Measurements from ENCODE around the gene EHD4.

EHD4 gene

GRCh38 chr15:41955100-41955499 is 17.3 kb downstream of the EHD4 start:
- no peak overlapping the region for H3K4me3 ChIP-seq (ENCODE audit: low read length)
- no peak overlapping the region for H3K9ac ChIP-seq (ENCODE audit: low read length)
- H3K27ac ChIP-seq (ENCODE audit: low read depth, low read length) = no peak overlapping the region
- no peaks in the 10 kb centered on the region for H3K27me3 ChIP-seq (ENCODE audit: control insufficient read depth, insufficient read depth, low read length)
- H3K36me3 ChIP-seq (ENCODE audit: control insufficient read depth, insufficient read depth, low read length) = no peaks in the 10 kb centered on the region
- H3K4me1 ChIP-seq (ENCODE audit: control insufficient read depth, insufficient read depth, low read length) = no peaks in the 10 kb centered on the region

DNA sequence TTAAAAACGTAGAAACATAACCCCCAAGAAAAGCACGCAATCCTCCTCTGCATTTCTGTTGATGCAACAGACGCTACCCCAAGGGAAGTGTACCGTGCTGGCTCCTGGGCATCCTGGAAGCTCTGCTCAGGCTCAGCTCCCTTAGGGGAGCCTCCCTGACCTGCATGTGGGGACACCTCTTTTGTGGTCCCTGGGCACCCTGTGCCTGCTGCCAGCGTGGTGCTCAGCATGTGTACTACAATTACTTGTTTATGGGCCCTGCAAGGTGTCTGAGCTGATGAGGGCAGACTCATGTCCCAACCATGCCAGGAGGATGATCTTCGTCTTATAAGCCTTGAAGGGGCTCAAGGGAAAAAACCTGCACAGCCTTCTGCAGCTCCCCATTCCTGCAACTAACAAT is 18.3 kb downstream of the EHD4 start:
- Histone ChIP-seq H3K27ac (ENCODE audit: low read depth, low read length) (no peak overlapping the region), H3K9ac (ENCODE audit: low read length) (no peak overlapping the region), H3K4me1 (ENCODE audit: control insufficient read depth, insufficient read depth, low read length) (no peaks in the 10 kb centered on the region), H3K36me3 (ENCODE audit: control insufficient read depth, insufficient read depth, low read length) (no peaks in the 10 kb centered on the region), H3K4me3 (ENCODE audit: low read length) (no peak overlapping the region), H3K27me3 (ENCODE audit: control insufficient read depth, insufficient read depth, low read length) (no peaks in the 10 kb centered on the region)

DNA sequence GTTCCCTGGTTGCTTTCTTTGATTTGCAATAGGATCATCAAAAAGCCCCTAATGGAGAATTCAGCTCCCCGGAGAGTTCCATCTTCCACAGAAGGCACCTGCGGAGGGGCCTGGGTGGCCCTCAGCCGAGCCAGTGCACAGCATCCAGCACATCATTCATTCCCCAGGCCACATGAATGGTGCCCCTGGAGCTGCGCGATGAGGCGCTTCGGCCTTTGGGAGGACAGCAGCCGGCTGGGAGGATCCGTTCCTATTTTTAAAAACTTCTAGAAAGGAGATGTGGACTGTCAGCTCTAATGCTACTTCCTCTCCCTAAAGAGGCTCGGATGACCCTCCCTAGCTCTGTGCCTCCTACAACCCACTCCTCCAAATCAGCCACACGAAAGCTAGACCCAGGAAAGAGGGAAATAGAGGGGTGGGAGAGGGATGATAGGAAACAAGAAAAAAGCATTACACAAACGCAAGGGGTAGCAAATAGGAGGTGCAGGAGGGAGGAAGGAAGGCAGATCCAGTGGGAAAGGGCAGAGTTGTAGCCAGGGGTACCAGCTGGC is 20.3 kb downstream of the EHD4 start:
- H3K4me1 ChIP-seq (ENCODE audit: control insufficient read depth, insufficient read depth, low read length) = no peaks in the 10 kb centered on the region
- no peak overlapping the region for H3K9ac ChIP-seq (ENCODE audit: low read length)
- H3K27me3 ChIP-seq (ENCODE audit: control insufficient read depth, insufficient read depth, low read length) = no peaks in the 10 kb centered on the region
- H3K27ac ChIP-seq (ENCODE audit: low read depth, low read length) = no peak overlapping the region
- no peaks in the 10 kb centered on the region for H3K36me3 ChIP-seq (ENCODE audit: control insufficient read depth, insufficient read depth, low read length)
- H3K4me3 ChIP-seq (ENCODE audit: low read length) = no peak overlapping the region

DNA sequence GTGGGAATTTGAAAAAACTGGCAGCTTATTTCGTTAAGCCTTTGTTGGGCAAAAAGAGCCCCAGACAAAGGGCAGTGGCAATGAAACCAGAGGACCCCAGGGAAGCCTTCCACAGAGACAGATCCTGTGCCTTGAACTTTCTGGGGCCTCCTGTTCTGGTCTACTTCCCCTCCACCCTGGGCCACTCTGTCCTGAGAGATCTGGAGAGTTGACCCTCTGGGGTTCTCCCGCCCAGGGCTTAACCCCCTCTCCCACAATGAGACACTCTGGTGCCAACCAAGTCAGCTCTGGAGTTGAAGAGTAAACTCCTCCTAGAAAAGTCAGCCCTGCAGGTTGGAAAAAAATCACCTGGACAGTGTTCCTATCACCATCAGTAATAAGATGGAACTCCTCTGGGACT is 20.8 kb downstream of the EHD4 start:
- no peak overlapping the region for H3K27ac ChIP-seq (ENCODE audit: low read depth, low read length)
- no peak overlapping the region for H3K9ac ChIP-seq (ENCODE audit: low read length)
- H3K4me1 ChIP-seq (ENCODE audit: control insufficient read depth, insufficient read depth, low read length) = no peaks in the 10 kb centered on the region
- H3K4me3 ChIP-seq (ENCODE audit: low read length) = no peak overlapping the region
- no peaks in the 10 kb centered on the region for H3K36me3 ChIP-seq (ENCODE audit: control insufficient read depth, insufficient read depth, low read length)
- no peaks in the 10 kb centered on the region for H3K27me3 ChIP-seq (ENCODE audit: control insufficient read depth, insufficient read depth, low read length)

DNA sequence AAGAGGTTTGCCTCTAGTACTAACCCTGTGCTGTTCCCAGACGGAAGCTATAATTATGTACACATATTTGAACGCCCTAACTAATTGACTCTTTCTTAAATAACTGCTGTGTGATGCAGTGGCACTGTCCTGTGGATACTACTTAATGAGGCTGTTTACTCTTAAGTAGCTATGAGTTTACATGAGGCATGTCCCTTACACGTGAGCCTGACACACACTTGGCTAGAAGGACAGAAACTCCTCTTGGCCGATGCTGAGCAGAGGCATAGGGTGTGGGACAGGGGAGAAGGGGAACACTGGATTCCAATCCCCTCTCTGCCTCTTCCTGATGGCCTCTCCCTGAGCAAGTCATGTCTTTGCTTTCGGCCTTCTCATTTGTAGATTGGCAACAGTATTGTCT is 21.9 kb downstream of the EHD4 start:
- Histone ChIP-seq H3K27me3 (ENCODE audit: control insufficient read depth, insufficient read depth, low read length) (no peaks in the 10 kb centered on the region), H3K4me3 (ENCODE audit: low read length) (no peak overlapping the region), H3K36me3 (ENCODE audit: control insufficient read depth, insufficient read depth, low read length) (no peaks in the 10 kb centered on the region), H3K9ac (ENCODE audit: low read length) (no peak overlapping the region), H3K27ac (ENCODE audit: low read depth, low read length) (no peak overlapping the region), H3K4me1 (ENCODE audit: control insufficient read depth, insufficient read depth, low read length) (no peaks in the 10 kb centered on the region)

GRCh38 chr15:41950127-41950483 is 22.3 kb downstream of the EHD4 start:
- no peak overlapping the region for H3K4me3 ChIP-seq (ENCODE audit: low read length)
- H3K9ac ChIP-seq (ENCODE audit: low read length) = no peak overlapping the region
- H3K27ac ChIP-seq (ENCODE audit: low read depth, low read length) = no peak overlapping the region
- H3K36me3 ChIP-seq (ENCODE audit: control insufficient read depth, insufficient read depth, low read length) = no peaks in the 10 kb centered on the region
- H3K4me1 ChIP-seq (ENCODE audit: control insufficient read depth, insufficient read depth, low read length) = no peaks in the 10 kb centered on the region
- no peaks in the 10 kb centered on the region for H3K27me3 ChIP-seq (ENCODE audit: control insufficient read depth, insufficient read depth, low read length)

- H3K27me3 ChIP-seq (ENCODE audit: control insufficient read depth, insufficient read depth, low read length) = no peaks in the 10 kb centered on the region
- no peak overlapping the region for H3K27ac ChIP-seq (ENCODE audit: low read depth, low read length)
- H3K9ac ChIP-seq (ENCODE audit: low read length) = no peak overlapping the region
- peaks cover 2% of the 10 kb centered on the region for H3K4me1 ChIP-seq (ENCODE audit: control insufficient read depth, insufficient read depth, low read length)
- H3K36me3 ChIP-seq (ENCODE audit: control insufficient read depth, insufficient read depth, low read length) = no peaks in the 10 kb centered on the region
- no peak overlapping the region for H3K4me3 ChIP-seq (ENCODE audit: low read length)
Observed at GRCh38 chr15:41949401-41950126, 22.8 kb downstream of the EHD4 start.

DNA sequence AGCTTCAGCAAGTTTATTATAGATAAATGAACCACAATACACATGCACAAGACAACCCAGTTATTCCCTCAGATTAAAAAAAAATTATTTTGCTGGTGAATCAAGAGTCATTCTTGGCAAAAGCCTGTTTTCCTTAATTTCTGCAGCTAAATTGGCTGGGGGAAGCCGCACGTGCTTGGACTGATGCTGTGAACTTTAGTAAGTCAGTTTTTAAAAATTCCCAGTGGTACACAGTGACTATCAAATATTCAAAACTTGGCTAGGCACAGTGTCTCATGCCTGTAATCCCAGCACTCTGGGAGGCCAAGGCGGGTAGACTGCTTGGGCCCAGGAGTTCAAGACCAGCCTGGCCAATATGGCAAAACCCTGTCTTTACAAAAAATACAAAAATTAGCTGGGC is 23.9 kb downstream of the EHD4 start:
- Histone ChIP-seq H3K27me3 (ENCODE audit: control insufficient read depth, insufficient read depth, low read length) (no peaks in the 10 kb centered on the region), H3K27ac (ENCODE audit: low read depth, low read length) (no peak overlapping the region), H3K4me1 (ENCODE audit: control insufficient read depth, insufficient read depth, low read length) (peaks cover 11% of the 10 kb centered on the region), H3K36me3 (ENCODE audit: control insufficient read depth, insufficient read depth, low read length) (no peaks in the 10 kb centered on the region), H3K9ac (ENCODE audit: low read length) (no peak overlapping the region), H3K4me3 (ENCODE audit: low read length) (no peak overlapping the region)

- H3K27ac ChIP-seq (ENCODE audit: low read depth, low read length) = no peak overlapping the region
- no peak overlapping the region for H3K4me3 ChIP-seq (ENCODE audit: low read length)
- H3K9ac ChIP-seq (ENCODE audit: low read length) = no peak overlapping the region
Observed at GRCh38 chr15:41946970-41947369, 25.4 kb downstream of the EHD4 start.

DNA sequence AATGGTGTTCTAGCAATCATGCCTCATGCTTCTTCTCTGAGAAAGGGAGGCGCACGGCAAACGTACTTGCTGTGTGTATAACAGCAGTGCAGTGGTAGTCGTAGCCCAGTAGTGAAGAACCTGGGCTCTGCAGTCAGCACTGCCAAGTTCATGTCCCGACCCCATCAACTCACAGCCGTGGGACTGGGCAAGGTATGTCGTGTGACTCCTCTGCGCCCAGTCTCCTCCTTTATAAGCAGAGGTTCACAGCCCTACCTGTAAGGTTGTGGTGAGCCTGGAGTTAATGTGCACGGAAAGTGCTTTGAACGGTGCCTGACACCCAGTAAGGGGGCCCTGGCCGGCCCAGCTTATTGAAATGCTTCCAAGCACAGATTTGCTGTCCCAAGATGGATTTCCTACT is 26.6 kb downstream of the EHD4 start:
- H3K4me1 ChIP-seq (ENCODE audit: control insufficient read depth, insufficient read depth, low read length) = peaks cover 11% of the 10 kb centered on the region
- H3K27me3 ChIP-seq (ENCODE audit: control insufficient read depth, insufficient read depth, low read length) = no peaks in the 10 kb centered on the region
- no peak overlapping the region for H3K9ac ChIP-seq (ENCODE audit: low read length)
- H3K27ac ChIP-seq (ENCODE audit: low read depth, low read length) = no peak overlapping the region
- H3K4me3 ChIP-seq (ENCODE audit: low read length) = no peak overlapping the region
- H3K36me3 ChIP-seq (ENCODE audit: control insufficient read depth, insufficient read depth, low read length) = no peaks in the 10 kb centered on the region

More at GRCh38 chr15:41946970-41947369, 25.4 kb downstream of the EHD4 start:
- H3K27me3 ChIP-seq (ENCODE audit: control insufficient read depth, insufficient read depth, low read length) = no peaks in the 10 kb centered on the region
- H3K4me1 ChIP-seq (ENCODE audit: control insufficient read depth, insufficient read depth, low read length) = peaks cover 11% of the 10 kb centered on the region
- no peaks in the 10 kb centered on the region for H3K36me3 ChIP-seq (ENCODE audit: control insufficient read depth, insufficient read depth, low read length)

- no peak overlapping the region for H3K4me3 ChIP-seq (ENCODE audit: low read length)
- peaks cover 11% of the 10 kb centered on the region for H3K4me1 ChIP-seq (ENCODE audit: control insufficient read depth, insufficient read depth, low read length)
- H3K36me3 ChIP-seq (ENCODE audit: control insufficient read depth, insufficient read depth, low read length) = no peaks in the 10 kb centered on the region
- no peaks in the 10 kb centered on the region for H3K27me3 ChIP-seq (ENCODE audit: control insufficient read depth, insufficient read depth, low read length)
- no peak overlapping the region for H3K27ac ChIP-seq (ENCODE audit: low read depth, low read length)
- H3K9ac ChIP-seq (ENCODE audit: low read length) = no peak overlapping the region
Observed at GRCh38 chr15:41945221-41945620, 27.1 kb downstream of the EHD4 start.

DNA sequence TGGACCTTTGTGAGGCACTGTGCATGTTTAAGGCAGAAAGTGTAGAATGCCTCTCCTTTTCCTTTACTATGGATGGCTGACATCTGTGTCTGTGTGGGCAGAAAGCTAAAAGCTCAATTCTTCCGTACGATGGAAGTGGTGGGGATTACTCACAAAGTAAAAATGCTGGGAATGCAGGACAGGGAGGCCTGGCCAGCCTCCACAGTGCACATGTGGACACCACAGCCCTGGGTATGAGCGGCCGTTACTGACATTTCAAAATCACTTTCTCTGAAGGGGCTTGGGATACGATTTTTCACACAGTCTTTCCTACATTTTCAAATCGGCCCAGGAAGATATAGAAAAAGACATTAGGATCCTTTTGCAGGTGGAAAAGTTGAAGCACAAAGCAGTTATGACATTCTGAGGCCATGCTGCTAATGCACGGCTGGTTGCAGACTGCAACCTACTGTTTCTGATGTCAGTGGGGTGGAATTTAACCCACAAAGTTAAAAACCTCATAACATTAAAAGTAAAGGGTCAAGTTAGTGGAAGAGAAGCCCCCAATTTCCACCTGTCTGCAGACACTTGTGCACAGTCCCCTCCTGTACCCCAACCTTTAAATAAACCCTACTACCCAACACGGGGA is 27.9 kb downstream of the EHD4 start:
- Histone ChIP-seq H3K4me1 (ENCODE audit: control insufficient read depth, insufficient read depth, low read length) (peaks cover 11% of the 10 kb centered on the region), H3K36me3 (ENCODE audit: control insufficient read depth, insufficient read depth, low read length) (no peaks in the 10 kb centered on the region), H3K27ac (ENCODE audit: low read depth, low read length) (peak overlapping the region; percentile 27), H3K4me3 (ENCODE audit: low read length) (no peak overlapping the region), H3K9ac (ENCODE audit: low read length) (no peak overlapping the region), H3K27me3 (ENCODE audit: control insufficient read depth, insufficient read depth, low read length) (no peaks in the 10 kb centered on the region)

Measured in rectal smooth muscle tissue (tissue), 1 donor.